GM12865 (cell line): ENCODE measurements around the gene DHX29.
A peak's percentile ranks its signal among the peaks of the same experiment; 100 is the strongest.

Experiments
- DNase-seq: peaks from one replicate; pipeline ENCODE4 v3.0.0; 2010; ENCODE audit warnings: low read depth
- H3K4me3 ChIP-seq: 2 replicates; pipeline ENCODE4 v1.5.1; 2011; ENCODE audit warnings: mild to moderate bottlenecking, low read depth, low read length, control low read depth
- TF ChIP-seq, protein P1 (sequence below): IDR thresholded peaks from 2 replicates; pipeline ENCODE4 v1.5.1; 2011; ENCODE audit warnings: low read length, control low read depth, low read depth, inconsistent platforms; ENCODE audit not compliant: insufficient read depth; ENCODE audit errors: missing control alignments

Gene DHX29

GRCh38 chr5:55227664-55228430 lies 79.6 kb downstream of the DHX29 start:
- no peak for DNase-seq
- TF ChIP-seq, protein P1, sequence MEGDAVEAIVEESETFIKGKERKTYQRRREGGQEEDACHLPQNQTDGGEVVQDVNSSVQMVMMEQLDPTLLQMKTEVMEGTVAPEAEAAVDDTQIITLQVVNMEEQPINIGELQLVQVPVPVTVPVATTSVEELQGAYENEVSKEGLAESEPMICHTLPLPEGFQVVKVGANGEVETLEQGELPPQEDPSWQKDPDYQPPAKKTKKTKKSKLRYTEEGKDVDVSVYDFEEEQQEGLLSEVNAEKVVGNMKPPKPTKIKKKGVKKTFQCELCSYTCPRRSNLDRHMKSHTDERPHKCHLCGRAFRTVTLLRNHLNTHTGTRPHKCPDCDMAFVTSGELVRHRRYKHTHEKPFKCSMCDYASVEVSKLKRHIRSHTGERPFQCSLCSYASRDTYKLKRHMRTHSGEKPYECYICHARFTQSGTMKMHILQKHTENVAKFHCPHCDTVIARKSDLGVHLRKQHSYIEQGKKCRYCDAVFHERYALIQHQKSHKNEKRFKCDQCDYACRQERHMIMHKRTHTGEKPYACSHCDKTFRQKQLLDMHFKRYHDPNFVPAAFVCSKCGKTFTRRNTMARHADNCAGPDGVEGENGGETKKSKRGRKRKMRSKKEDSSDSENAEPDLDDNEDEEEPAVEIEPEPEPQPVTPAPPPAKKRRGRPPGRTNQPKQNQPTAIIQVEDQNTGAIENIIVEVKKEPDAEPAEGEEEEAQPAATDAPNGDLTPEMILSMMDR: no peak
- H3K4me3 ChIP-seq: peak overlapping the region; percentile 22; the same call in 1 of the 2 replicates

GRCh38 chr5:55226934-55227663 lies 80.4 kb downstream of the DHX29 start, which contains the start of gene MCIDAS:
MCIDAS (minus strand) TSS chr5:55227315; CDS start chr5:55227138, 177 bp downstream.
- TF ChIP-seq, protein P1: no peak
- peak within 1 kb of the TSS; percentile 22 for H3K4me3 ChIP-seq
- peak; percentile 60 for DNase-seq

DNA sequence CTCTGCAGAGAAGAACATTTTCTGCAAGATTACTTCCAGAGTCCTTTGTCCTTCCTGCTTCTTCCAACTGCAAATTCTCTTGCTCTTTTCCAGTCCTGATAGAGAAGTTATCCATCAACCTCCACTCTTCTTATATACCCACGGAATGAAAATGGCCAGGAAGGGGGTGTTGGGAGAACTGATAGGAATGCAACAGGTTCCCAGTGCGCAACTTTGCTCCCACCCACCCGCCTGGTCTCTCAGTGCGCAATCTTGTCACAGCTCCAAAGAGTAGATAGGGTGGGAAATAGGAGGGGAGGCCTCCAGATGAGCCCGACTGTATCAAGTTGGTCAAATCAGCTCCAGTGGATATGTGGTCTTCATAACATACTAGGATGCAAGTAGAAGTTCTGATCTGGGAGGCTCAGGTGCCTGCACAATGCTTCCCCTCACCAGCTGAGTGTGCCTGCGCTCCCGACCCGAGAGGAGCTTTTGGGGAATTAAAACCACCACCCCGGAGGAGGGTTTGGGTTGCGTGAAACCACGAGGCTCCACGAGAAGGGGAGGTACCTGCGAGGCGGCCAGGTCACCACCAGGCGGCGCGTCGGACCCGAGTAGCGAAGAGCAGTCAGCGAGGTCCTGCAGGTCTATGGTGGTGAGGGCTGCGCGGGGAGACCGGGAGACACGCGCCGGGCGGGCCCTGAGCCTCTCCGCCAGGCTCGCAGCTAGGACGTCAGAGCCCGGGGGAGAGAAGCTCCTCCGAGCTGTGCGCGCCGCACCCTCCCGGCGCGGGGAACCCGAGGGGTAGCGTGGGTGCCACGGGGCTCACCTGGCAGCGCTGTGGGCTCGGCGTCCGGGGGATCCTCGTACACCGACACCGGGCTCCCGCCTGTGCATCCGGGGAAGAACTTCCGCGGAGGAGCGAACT lies 81.2 kb downstream of the DHX29 start:
- TF ChIP-seq, protein P1: peak; percentile 82
- peak; percentile 75 for DNase-seq
- H3K4me3 ChIP-seq: peak overlapping the region; percentile 22

- TF ChIP-seq, protein P1: no peak
- DNase-seq: no peak
- no peak overlapping the region for H3K4me3 ChIP-seq
Measured at GRCh38 chr5:55225346-55225745, 82.1 kb downstream of the DHX29 start.

GRCh38 chr5:55223812-55224240 lies 83.7 kb downstream of the DHX29 start:
- no peak overlapping the region for H3K4me3 ChIP-seq
- DNase-seq: no peak
- TF ChIP-seq, protein P1: no peak

DNA sequence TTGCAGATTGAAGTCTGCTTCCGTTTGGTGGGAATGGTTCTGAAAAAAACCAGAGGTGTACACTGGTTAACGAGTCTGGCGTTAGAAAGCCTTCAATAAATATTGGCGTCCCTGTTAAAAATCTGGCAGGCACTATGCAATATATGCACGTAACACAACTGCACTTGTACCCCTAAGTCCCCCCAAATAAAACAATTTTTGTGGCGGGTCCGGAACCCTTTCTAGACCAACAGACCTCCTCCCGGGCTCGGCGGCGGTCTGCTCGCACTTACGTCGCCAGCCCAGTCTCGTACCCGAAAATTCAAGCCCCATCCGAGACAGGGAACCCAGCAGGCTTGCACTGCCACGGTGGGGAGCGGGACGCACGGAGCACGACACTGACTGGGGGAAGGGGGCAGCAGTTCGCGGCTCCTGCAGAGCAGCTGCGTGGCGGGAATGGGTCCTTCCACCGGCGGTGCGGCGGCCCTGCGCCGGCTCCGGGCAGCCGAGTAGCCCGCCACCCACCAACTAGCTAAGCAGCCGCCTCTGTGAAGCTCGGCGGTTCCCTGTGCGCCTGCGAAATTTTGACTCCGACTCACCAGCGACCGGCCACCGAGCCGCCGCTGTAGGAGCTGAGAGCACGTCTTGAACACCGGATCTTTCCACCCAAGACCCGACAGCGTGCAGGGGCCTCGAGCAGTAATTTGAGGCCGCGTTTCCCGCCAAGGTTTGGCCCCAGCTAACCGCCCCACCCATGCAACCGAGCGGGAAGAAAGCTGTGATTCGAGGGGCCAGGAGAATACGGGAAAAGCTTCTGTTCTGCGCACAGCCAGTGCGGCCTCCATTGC lies 84.3 kb downstream of the DHX29 start:
- DNase-seq: no peak
- H3K4me3 ChIP-seq: no peak overlapping the region
- TF ChIP-seq, protein P1: no peak
